IMR-90 (cell line): ENCODE results near the gene CHRM1. TPM values are rescaled to one million over a fixed set of nuclear protein-coding genes. Genes with fewer than 3 reads are reported as not detected.

Source experiments
- ATAC-seq: fragments of 200-7000 bp; cut with Tn5 transposase; 2 replicates; pipeline ENCODE4 v1.9.1; 2020; ENCODE audit warnings: low read depth, mild to moderate bottlenecking, moderate library complexity
- BruUV-seq: library from RNA; stranded (reverse); fragments of 400-500 nt; replicated peaks from 2 replicates; lab custom pipeline; 2021; lab: Mats Ljungman, UMichigan
- CTCF ChIA-PET: fragments of 300-600 bp; formaldehyde crosslinking; extraction: SDS; loops from one replicate; lab custom pipeline; 2021; ENCODE audit warnings: antibody characterized with exemption; lab: Yijun Ruan, JAX
- POLR2A ChIA-PET: fragments of 300-600 bp; sonication (Branson Sonifier 250); formaldehyde crosslinking; loops from one replicate; lab custom pipeline; 2022; ENCODE audit warnings: antibody characterized with exemption; ENCODE audit not compliant: unreplicated experiment; lab: Charles Lee
- DNase-seq: peaks from one replicate; pipeline ENCODE4 v3.0.0; 2013
- H2AFZ ChIP-seq: replicated peaks from 2 replicates; pipeline ENCODE3; 2013; ENCODE audit warnings: low read length, mild to moderate bottlenecking; ENCODE audit not compliant: poor library complexity
- H2AK5ac ChIP-seq: 2 replicates; pipeline ENCODE4 v1.6.1; 2013; ENCODE audit warnings: low read depth, low read length, inconsistent platforms
- H2AK9ac ChIP-seq: replicated peaks from 2 replicates; pipeline ENCODE3; 2013; ENCODE audit warnings: mild to moderate bottlenecking, low read depth, low read length, moderate library complexity; ENCODE audit not compliant: poor library complexity
- H2BK120ac ChIP-seq: 2 replicates; pipeline ENCODE4 v1.6.1; 2013; ENCODE audit warnings: low read depth, low read length, inconsistent platforms
- H2BK15ac ChIP-seq: 3 replicates; pipeline ENCODE4 v1.6.1; 2013; ENCODE audit warnings: low read depth, low read length, inconsistent platforms
- H2BK20ac ChIP-seq: 2 replicates; pipeline ENCODE4 v1.6.1; 2013; ENCODE audit warnings: low read depth, mild to moderate bottlenecking, inconsistent platforms, low read length, moderate library complexity
- H2BK5ac ChIP-seq: 2 replicates; pipeline ENCODE4 v1.6.1; 2013; ENCODE audit warnings: mild to moderate bottlenecking, low read depth, low read length, inconsistent platforms; ENCODE audit not compliant: poor library complexity, severe bottlenecking
- H3K14ac ChIP-seq: replicated peaks from 2 replicates; pipeline ENCODE4 v1.6.1; 2013; ENCODE audit warnings: low read depth, low read length, inconsistent platforms
- H3K18ac ChIP-seq: 2 replicates; pipeline ENCODE4 v1.6.1; 2013; ENCODE audit warnings: low read depth, low read length, control low read depth
- H3K23ac ChIP-seq: 2 replicates; pipeline ENCODE4 v1.6.1; 2013; ENCODE audit warnings: low read depth, low read length, inconsistent platforms
- H3K27ac ChIP-seq: 2 replicates; pipeline ENCODE4 v1.5.1; 2013; ENCODE audit warnings: mild to moderate bottlenecking, control low read depth, low read length; ENCODE audit not compliant: insufficient read depth
- H3K27me3 ChIP-seq: 2 replicates; pipeline ENCODE4 v1.6.1; 2013; ENCODE audit warnings: low read length; ENCODE audit not compliant: control insufficient read depth, insufficient read depth
- H3K36me3 ChIP-seq: 2 replicates; pipeline ENCODE4 v1.6.1; 2013; ENCODE audit warnings: low read length, mixed read lengths; ENCODE audit not compliant: control insufficient read depth, insufficient read depth
- H3K4ac ChIP-seq: 2 replicates; pipeline ENCODE4 v1.6.1; 2013; ENCODE audit warnings: low read depth, low read length, inconsistent platforms
- H3K4me1 ChIP-seq: 2 replicates; pipeline ENCODE4 v1.6.1; 2013; ENCODE audit warnings: low read length, mixed read lengths; ENCODE audit not compliant: control insufficient read depth, insufficient read depth
- H3K4me2 ChIP-seq: 2 replicates; pipeline ENCODE4 v1.6.1; 2013; ENCODE audit warnings: low read depth, mild to moderate bottlenecking, control low read depth, low read length, moderate library complexity
- H3K4me3 ChIP-seq: 2 replicates; pipeline ENCODE4 v1.5.1; 2013; ENCODE audit warnings: low read depth, mild to moderate bottlenecking, control low read depth, low read length, moderate library complexity; ENCODE audit not compliant: insufficient read depth
- H3K56ac ChIP-seq: 2 replicates; pipeline ENCODE4 v1.6.1; 2013; ENCODE audit warnings: low read length, inconsistent platforms; ENCODE audit not compliant: insufficient read depth; ENCODE audit errors: extremely low read depth
- H3K79me1 ChIP-seq, 2 experiments: 2 replicates each; pipeline ENCODE4 v1.6.1; 2013; ENCODE audit warnings: low read length in 2 of 2, inconsistent platforms in 1 of 2, low read depth in 1 of 2
- H3K9ac ChIP-seq: 2 replicates; pipeline ENCODE4 v1.6.1; 2013; ENCODE audit warnings: low read depth, low read length, control low read depth
- H3K9me1 ChIP-seq: 2 replicates; pipeline ENCODE4 v1.6.1; 2013; ENCODE audit warnings: low read length, inconsistent platforms; ENCODE audit not compliant: insufficient read depth
- H3K9me3 ChIP-seq: 2 replicates; pipeline ENCODE4 v1.6.1; 2013; ENCODE audit warnings: low read length; ENCODE audit not compliant: control insufficient read depth, insufficient read depth
- H4K20me1 ChIP-seq: 2 replicates; pipeline ENCODE4 v1.6.1; 2013; ENCODE audit warnings: low read length, inconsistent platforms; ENCODE audit not compliant: insufficient read depth
- H4K5ac ChIP-seq: 2 replicates; pipeline ENCODE4 v1.6.1; 2013; ENCODE audit warnings: mild to moderate bottlenecking, low read depth, low read length, control low read depth
- H4K8ac ChIP-seq, 2 experiments: 2 replicates each; pipeline ENCODE4 v1.6.1; 2013; ENCODE audit warnings: low read depth in 2 of 2, low read length in 2 of 2, control low read depth in 1 of 2, inconsistent platforms in 1 of 2
- H4K91ac ChIP-seq: 2 replicates; pipeline ENCODE4 v1.6.1; 2013; ENCODE audit warnings: low read depth, low read length, inconsistent platforms; ENCODE audit not compliant: insufficient read depth
- BHLHE40 ChIP-seq: fragments of 150-350 bp; IDR thresholded peaks from 2 replicates; pipeline ENCODE4 v1.6.1; 2016; ENCODE audit warnings: mild to moderate bottlenecking, low read depth, low read length
- FOS ChIP-seq: fragments of 150-350 bp; IDR thresholded peaks from 2 replicates; pipeline ENCODE4 v1.6.1; 2016; ENCODE audit warnings: low read depth, low read length
- POLR2A ChIP-seq: IDR thresholded peaks from 2 replicates; pipeline ENCODE4 v1.6.1; 2012; ENCODE audit warnings: mild to moderate bottlenecking, low read depth, low read length
- RAD21 ChIP-seq: IDR thresholded peaks from 2 replicates; pipeline ENCODE4 v1.6.1; 2012; ENCODE audit warnings: low read length, improper control_type of control experiment
- RCOR1 ChIP-seq: IDR thresholded peaks from 2 replicates; pipeline ENCODE4 v1.6.1; 2012; ENCODE audit warnings: mild to moderate bottlenecking, low read length, improper control_type of control experiment; ENCODE audit not compliant: insufficient replicate concordance
- RFX5 ChIP-seq: IDR thresholded peaks from 2 replicates; pipeline ENCODE4 v1.8.0; 2012; ENCODE audit warnings: low read depth, mild to moderate bottlenecking, low read length, moderate library complexity
- SMC3 ChIP-seq: fragments of 150-350 bp; IDR thresholded peaks from 2 replicates; pipeline ENCODE4 v1.6.1; 2016; ENCODE audit warnings: low read depth, mild to moderate bottlenecking, antibody characterized with exemption, low read length, moderate library complexity
- USF2 ChIP-seq: fragments of 150-350 bp; IDR thresholded peaks from 2 replicates; pipeline ENCODE4 v1.6.1; 2017; ENCODE audit warnings: mild to moderate bottlenecking, antibody characterized with exemption, low read length, low read depth
- WGBS, 2 experiments: methylation state at CpG; one replicate each; pipeline versions ENCODE4 v1.1.5 to v1.1.7; 2013; ENCODE audit warnings: missing lambda C conversion rate in 2 of 2; ENCODE audit not compliant: insufficient read length in 1 of 2; ENCODE audit errors: extremely low coverage in 2 of 2; 5-methylcytosine and 5-hydroxymethylcytosine counted together
- dilution Hi-C: fragments of 300-500 bp; cut with HindIII; formaldehyde crosslinking; loops from one replicate; pipeline ENCODE4 v1.14.3; 2018; ENCODE audit warnings: low sequenced_read_pairs; ENCODE audit not compliant: unreplicated experiment
- in situ Hi-C: fragments of 300-500 bp; cut with MboI; formaldehyde crosslinking; loops from 3 replicates; pipeline ENCODE4 v1.14.3; 2019; ENCODE audit warnings: low sequenced_read_pairs, inconsistent platforms, mixed read lengths
- intact Hi-C: fragments of 100-400 bp; cut with micrococcal nuclease; formaldehyde crosslinking; loops from 2 replicates; pipeline ENCODE4 v1.10.0; 2022
- polyA plus RNA-seq, 3 experiments: library from polyadenylated mRNA; depleted of rRNA; stranded (reverse); fragments of >200 nt; gene quantifications; 2 replicates each; pipeline ENCODE4 v1.2.3, GENCODE V29; 2012; ENCODE audit warnings: low replicate concordance in 1 of 3
- total RNA-seq: library from RNA; depleted of rRNA; stranded (reverse); fragments of >200 nt; gene quantifications from 2 replicates; pipeline ENCODE4 v1.2.3, GENCODE V29; 2012

CHRM1 gene
- total and polyA plus RNA-seq, 2 of the 4 experiments (the other 2 are of a cell fraction), result not detected

GRCh38 chr11:62879235-62879978, 41.8 kb downstream of the CHRM1 start:
- Histone ChIP-seq H3K23ac (peak overlapping the region; percentile 92), H2BK5ac (peak overlapping the region; percentile 85), H3K4me2 (peak overlapping the region; percentile 86), H4K8ac (peak overlapping the region; percentile 60 to 83; a peak in 3 of 4 replicates), H2AK9ac (peak overlapping the region; percentile 96), H4K20me1 (peaks cover 25% of the 10 kb centered on the region), H3K27me3 (no peaks in the 10 kb centered on the region), H2AK5ac (peak overlapping the region; percentile 92), H4K91ac (peak overlapping the region; percentile 86), H3K9me1 (peaks cover 7% of the 10 kb centered on the region; the same call in 1 of the 2 replicates), H4K5ac (peak overlapping the region; percentile 72), H3K4ac (peak overlapping the region; percentile 92), H3K4me3 (no peak overlapping the region; the same call in 1 of the 2 replicates), H2AFZ (peak overlapping the region; percentile 76), H2BK120ac (peak overlapping the region; percentile 94), H2BK15ac (peak overlapping the region; percentile 88; the same call in 2 of the 3 replicates), H2BK20ac (peak overlapping the region; percentile 87), H3K18ac (peak overlapping the region; percentile 78), H3K4me1 (peaks cover 17% of the 10 kb centered on the region), H3K36me3 (peaks cover 25% of the 10 kb centered on the region), H3K9ac (peak overlapping the region; percentile 69), H3K56ac (peak overlapping the region; percentile 85), H3K9me3 (no peaks in the 10 kb centered on the region), H3K14ac (peak overlapping the region; percentile 94), H3K27ac (peak overlapping the region; percentile 98), H3K79me1 (peaks cover 12 to 45% of the 10 kb centered on the region in 2 experiments; a peak in 3 of 4 replicates)
- BruUV-seq, result no TSS peak
- intact Hi-C loops (no loop called here), dilution Hi-C loops (no loop called here), in situ Hi-C loops (loop anchor here (25.0 kb wide), 1 partner anchor 783 kb away; the partner anchor contains the start of gene ATL3)
- 90% methylated on average over 2 of the region's 7 CpGs; no CpG with 5 or more reads in 1 of the 2 experiments for WGBS, 2 experiments
- ATAC-seq, result no peak
- DNase-seq, result no peak
- POLR2A ChIA-PET, result no interaction called here
- TF ChIP-seq RAD21 (no peak), RCOR1 (no peak), POLR2A (no peak), BHLHE40 (no peak), USF2 (no peak), FOS (no peak), RFX5 (no peak), SMC3 (no peak)
- CTCF ChIA-PET, result no interaction called here
